ENCODE results near the gene JMJD1C. TPM values are rescaled to one million over a fixed set of nuclear protein-coding genes. Genes with fewer than 3 reads are reported as not detected.

The JMJD1C gene
- total RNA-seq, 1 donor from 2014 or later: 65.0 TPM

DNA sequence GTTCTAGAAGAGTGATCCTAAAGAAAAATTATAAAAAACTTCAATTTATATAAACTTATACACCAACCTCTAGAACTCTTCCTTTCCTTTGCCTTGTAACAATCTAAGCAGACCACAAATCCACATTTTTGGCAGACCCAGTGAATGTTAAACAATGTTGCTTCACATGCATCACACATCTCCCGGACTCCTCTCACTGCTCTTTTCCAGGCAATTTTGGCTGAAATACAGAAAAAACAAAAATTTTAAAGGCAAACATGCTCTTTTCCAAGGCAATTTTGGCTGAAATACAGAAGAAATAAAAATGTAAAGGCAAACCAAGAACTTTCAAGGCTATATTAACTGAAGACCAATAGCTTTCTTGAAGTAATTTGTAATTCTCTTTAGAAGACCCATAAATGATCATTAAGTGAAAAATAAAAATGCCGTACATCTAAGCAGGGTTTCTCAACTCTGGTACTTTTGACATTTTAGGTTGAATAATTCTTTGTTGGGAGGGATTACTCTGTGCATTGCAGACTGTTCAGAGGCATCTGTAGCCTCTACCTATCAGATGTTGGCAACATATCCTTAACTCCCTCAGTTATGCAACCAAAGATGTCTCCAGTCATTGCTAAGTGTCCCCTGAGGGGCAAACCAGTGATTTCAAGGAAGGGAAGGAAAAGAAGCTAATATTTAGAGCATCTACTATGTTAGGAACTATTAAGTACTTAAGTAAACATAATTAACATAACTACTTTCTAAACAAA, 268.3 kb downstream of the JMJD1C start:
- Histone ChIP-seq H3K4me1 (peaks cover 4 to 6% of the 10 kb centered on the region in 2 donors), H3K36me3 (peaks cover 12 to 37% of the 10 kb centered on the region in 2 donors), H3K9me3 (no peaks in the 10 kb centered on the region), H3K27ac (no peak overlapping the region), H3K4me3 (no peak overlapping the region), H3K27me3 (no peaks in the 10 kb centered on the region)
- TF ChIP-seq, protein P1, sequence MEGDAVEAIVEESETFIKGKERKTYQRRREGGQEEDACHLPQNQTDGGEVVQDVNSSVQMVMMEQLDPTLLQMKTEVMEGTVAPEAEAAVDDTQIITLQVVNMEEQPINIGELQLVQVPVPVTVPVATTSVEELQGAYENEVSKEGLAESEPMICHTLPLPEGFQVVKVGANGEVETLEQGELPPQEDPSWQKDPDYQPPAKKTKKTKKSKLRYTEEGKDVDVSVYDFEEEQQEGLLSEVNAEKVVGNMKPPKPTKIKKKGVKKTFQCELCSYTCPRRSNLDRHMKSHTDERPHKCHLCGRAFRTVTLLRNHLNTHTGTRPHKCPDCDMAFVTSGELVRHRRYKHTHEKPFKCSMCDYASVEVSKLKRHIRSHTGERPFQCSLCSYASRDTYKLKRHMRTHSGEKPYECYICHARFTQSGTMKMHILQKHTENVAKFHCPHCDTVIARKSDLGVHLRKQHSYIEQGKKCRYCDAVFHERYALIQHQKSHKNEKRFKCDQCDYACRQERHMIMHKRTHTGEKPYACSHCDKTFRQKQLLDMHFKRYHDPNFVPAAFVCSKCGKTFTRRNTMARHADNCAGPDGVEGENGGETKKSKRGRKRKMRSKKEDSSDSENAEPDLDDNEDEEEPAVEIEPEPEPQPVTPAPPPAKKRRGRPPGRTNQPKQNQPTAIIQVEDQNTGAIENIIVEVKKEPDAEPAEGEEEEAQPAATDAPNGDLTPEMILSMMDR (IDR thresholded peaks at IDR 0.05): no peak
- intact Hi-C loops (cut with DNase I): no loop called here
- no peak for DNase-seq (ENCODE audit: low spot score in 2 of 2)

DNA sequence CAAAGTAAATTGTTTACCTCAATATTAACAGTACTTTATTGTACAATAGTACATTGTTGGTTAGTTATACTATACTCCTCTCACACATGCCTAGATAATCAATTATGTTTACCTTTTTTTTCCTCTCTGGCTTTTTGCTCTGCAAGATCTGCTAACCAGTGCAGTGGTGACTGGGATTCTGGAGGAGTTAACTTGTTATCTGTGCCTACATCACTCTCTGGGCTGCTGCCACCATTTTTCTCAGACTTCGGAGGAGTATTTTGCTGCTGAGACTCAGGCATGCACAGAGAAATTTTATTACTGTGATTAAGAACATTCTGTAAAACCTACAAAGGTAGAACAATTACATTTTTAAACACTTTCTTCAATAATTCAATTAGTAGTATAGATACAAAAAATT, 273.0 kb downstream of the JMJD1C start:
- peaks cover 41 to 66% of the 10 kb centered on the region in 2 donors for H3K36me3 ChIP-seq
- no peak for DNase-seq (ENCODE audit: low spot score in 2 of 2)
- H3K27ac ChIP-seq: no peak overlapping the region
- H3K4me3 ChIP-seq: no peak overlapping the region
- H3K27me3 ChIP-seq: no peaks in the 10 kb centered on the region
- intact Hi-C loops (cut with DNase I): no loop called here
- TF ChIP-seq, protein P1 (IDR thresholded peaks at IDR 0.05): no peak
- H3K4me1 ChIP-seq: peaks cover 4 to 6% of the 10 kb centered on the region in 2 donors
- no peaks in the 10 kb centered on the region for H3K9me3 ChIP-seq

DNA sequence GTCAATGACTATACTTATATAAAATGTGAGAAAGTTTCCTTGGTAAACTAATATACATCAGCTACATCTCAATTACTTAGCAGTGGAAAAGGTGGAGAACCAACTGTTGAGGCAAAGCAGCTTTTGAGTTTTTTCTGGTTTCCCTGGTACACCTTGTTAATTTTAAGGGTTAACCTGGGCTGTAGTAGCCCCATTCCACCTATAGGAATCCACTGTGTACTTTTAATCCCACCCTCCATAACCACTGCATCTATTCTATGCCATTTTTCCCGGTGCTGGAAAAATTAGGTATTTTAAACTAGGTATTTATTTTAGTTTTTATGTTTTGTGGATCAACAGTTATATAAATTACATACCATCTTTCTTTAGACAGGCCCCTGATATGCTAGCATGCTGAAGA, 290.2 kb downstream of the JMJD1C start:
- TF ChIP-seq, protein P1 (IDR thresholded peaks at IDR 0.05): no peak
- Histone ChIP-seq H3K27me3 (no peaks in the 10 kb centered on the region), H3K4me3 (no peak overlapping the region), H3K36me3 (peaks cover 32 to 48% of the 10 kb centered on the region in 2 donors), H3K9me3 (no peaks in the 10 kb centered on the region), H3K27ac (no peak overlapping the region), H3K4me1 (no peaks in the 10 kb centered on the region)
- intact Hi-C loops (cut with DNase I): no loop called here
- no peak for DNase-seq (ENCODE audit: low spot score in 2 of 2)

DNA sequence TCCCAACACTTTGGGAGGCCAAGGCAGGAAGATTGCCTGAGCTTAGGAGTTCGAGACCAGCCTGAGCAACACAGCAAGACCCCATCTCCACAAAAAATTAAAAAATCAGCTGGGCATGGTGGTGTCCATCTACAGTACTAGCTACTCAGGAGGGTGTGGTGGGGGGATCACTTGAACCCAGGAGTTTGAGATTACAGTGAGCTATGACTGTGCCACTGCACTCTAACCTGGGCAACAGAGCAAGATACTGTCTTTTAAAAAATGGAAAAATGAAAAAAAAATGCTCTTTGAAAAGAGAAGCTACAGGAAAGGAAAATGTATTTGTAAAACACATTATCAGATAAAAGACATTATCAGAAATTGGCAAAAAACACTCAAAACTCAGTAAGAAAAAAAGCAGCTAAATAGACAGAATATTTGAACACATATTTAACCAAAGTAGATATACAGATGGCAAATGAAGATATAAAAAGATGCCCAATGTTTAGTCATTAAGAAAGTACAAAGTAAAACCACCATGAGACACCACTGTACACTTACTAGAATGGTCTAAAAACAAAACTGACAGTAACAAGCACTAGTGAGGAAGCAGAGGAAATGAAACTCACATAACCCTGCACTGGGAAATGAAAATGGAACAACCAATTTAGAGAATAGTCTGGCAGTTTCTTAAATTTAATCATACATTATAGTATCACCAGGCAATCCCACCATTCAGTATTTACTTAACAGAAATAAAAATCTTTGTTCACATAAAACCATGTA, 292.1 kb downstream of the JMJD1C start:
- intact Hi-C loops (cut with DNase I): no loop called here
- H3K27me3 ChIP-seq: no peaks in the 10 kb centered on the region
- no peak overlapping the region for H3K27ac ChIP-seq
- no peaks in the 10 kb centered on the region for H3K4me1 ChIP-seq
- TF ChIP-seq, protein P1 (IDR thresholded peaks at IDR 0.05): no peak
- peaks cover 23 to 44% of the 10 kb centered on the region in 2 donors for H3K36me3 ChIP-seq
- no peak for DNase-seq (ENCODE audit: low spot score in 2 of 2)
- H3K9me3 ChIP-seq: no peaks in the 10 kb centered on the region
- no peak overlapping the region for H3K4me3 ChIP-seq

DNA sequence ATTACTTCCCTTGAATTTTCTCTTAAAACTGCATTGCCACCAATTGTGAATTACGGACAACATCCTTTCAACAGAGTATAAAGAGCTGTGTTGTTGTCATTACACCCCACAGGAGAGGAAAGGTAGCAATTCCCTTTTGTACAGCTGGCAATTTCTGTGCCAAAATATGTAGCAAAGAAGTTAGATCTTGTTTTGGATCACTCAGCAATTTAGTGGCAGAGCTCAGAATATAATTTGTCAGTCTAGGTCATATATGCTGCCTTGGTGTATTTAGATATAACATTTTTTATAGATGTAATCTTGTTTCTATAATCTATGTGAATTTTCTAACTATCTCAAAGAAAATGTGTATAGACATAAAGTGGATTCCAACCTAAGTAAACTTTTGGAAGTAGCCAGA, 293.9 kb downstream of the JMJD1C start:
- H3K4me1 ChIP-seq: no peaks in the 10 kb centered on the region
- no peaks in the 10 kb centered on the region for H3K9me3 ChIP-seq
- H3K4me3 ChIP-seq: no peak overlapping the region
- TF ChIP-seq, protein P1 (IDR thresholded peaks at IDR 0.05): no peak
- peaks cover 8 to 28% of the 10 kb centered on the region in 2 donors for H3K36me3 ChIP-seq
- no peak for DNase-seq (ENCODE audit: low spot score in 2 of 2)
- intact Hi-C loops (cut with DNase I): no loop called here
- no peak overlapping the region for H3K27ac ChIP-seq
- H3K27me3 ChIP-seq: no peaks in the 10 kb centered on the region

Data from ascending aorta (tissue), 2 donors.